GM06990 (cell line): ENCODE results near the gene TMEM163.

Experiments used
- DNase-seq: peaks from one replicate; pipeline ENCODE4 v3.0.0-alpha.2; 2011; ENCODE audit not compliant: insufficient read length; ENCODE audit errors: extremely low read depth
- H3K27me3 ChIP-seq: replicated peaks from 2 replicates; pipeline ENCODE4 v1.6.0; 2011; ENCODE audit warnings: low read length; ENCODE audit not compliant: control insufficient read depth, insufficient read depth
- H3K36me3 ChIP-seq: 2 replicates; pipeline ENCODE4 v1.5.1; 2011; ENCODE audit warnings: low read length; ENCODE audit not compliant: control insufficient read depth, insufficient read depth
- H3K4me3 ChIP-seq: replicated peaks from 2 replicates; pipeline ENCODE4 v1.5.1; 2011; ENCODE audit warnings: low read depth, mild to moderate bottlenecking, control low read depth, low read length
- TF ChIP-seq, protein P1 (sequence below): IDR thresholded peaks from 2 replicates; pipeline ENCODE4 v1.5.1; 2011; ENCODE audit warnings: low read length, control low read depth, mild to moderate bottlenecking, inconsistent platforms; ENCODE audit not compliant: insufficient read depth, poor library complexity, severe bottlenecking

The TMEM163 gene

DNA sequence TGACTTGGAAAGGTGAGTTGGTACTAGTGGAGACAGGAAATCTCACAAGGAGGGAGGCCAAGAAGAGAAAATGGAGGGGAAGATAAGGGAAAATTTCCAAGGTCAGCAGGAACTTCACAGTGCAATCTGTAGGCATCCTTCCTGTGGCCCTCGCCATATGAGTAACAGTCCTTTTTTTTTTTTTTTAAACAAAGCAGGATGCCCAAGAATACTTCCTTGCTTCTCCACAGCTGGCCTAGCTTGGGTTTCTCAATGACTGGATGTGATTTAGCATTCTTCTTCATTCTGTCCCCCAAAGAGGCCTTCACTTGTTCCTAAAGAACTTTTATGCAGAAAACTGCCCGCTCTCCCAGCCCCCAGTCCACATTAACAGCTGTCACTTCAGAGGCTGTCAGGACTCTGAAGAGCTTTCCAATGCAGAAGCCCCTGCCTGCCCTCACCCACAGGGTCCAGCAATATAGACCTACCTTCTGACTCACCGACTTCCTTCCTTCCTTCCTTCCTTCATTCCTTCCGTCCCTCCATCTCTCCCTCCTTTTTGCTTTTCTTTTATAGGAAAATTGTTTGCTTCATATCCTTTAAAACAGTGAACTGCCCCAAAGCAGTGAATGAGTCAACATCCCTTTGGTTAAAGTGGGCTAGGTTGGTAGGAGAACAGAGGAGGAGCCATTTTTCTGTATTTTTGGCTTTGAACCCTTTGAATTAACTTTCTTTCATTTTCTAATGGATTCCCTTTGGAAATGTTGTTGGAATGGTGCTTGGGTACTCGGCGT, 292.9 kb downstream of the TMEM163 start:
- TF ChIP-seq, protein P1, sequence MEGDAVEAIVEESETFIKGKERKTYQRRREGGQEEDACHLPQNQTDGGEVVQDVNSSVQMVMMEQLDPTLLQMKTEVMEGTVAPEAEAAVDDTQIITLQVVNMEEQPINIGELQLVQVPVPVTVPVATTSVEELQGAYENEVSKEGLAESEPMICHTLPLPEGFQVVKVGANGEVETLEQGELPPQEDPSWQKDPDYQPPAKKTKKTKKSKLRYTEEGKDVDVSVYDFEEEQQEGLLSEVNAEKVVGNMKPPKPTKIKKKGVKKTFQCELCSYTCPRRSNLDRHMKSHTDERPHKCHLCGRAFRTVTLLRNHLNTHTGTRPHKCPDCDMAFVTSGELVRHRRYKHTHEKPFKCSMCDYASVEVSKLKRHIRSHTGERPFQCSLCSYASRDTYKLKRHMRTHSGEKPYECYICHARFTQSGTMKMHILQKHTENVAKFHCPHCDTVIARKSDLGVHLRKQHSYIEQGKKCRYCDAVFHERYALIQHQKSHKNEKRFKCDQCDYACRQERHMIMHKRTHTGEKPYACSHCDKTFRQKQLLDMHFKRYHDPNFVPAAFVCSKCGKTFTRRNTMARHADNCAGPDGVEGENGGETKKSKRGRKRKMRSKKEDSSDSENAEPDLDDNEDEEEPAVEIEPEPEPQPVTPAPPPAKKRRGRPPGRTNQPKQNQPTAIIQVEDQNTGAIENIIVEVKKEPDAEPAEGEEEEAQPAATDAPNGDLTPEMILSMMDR: no peak
- DNase-seq: no peak
- H3K4me3 ChIP-seq: no peak overlapping the region
- no peaks in the 10 kb centered on the region for H3K27me3 ChIP-seq
- H3K36me3 ChIP-seq: peaks cover 27% of the 10 kb centered on the region

GRCh38 chr2:134421556-134422328, 297.1 kb downstream of the TMEM163 start:
- no peak overlapping the region for H3K4me3 ChIP-seq
- peaks cover 13% of the 10 kb centered on the region for H3K36me3 ChIP-seq
- H3K27me3 ChIP-seq: no peaks in the 10 kb centered on the region
- TF ChIP-seq, protein P1: no peak
- no peak for DNase-seq

DNA sequence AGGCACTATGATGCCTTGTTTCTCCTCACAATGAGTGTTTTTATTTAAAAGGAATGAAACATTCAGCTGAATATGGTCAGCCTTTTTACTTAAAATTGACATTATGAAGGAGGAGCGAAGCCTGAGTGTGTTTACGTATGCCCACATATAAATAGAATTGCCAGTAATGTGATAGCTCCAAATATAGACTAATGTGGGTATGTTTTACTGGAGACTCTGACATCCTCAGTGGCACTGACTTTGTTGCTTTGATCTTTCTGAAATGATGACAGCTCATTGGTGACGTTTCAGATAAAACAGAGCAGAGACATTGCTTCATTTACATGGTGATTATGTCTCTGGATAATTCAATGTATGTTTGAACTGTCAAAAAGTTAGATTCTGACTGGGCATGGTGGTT, 297.9 kb downstream of the TMEM163 start:
- Histone ChIP-seq H3K36me3 (peaks cover 13% of the 10 kb centered on the region), H3K27me3 (no peaks in the 10 kb centered on the region), H3K4me3 (no peak overlapping the region)
- TF ChIP-seq, protein P1: no peak
- DNase-seq: no peak

DNA sequence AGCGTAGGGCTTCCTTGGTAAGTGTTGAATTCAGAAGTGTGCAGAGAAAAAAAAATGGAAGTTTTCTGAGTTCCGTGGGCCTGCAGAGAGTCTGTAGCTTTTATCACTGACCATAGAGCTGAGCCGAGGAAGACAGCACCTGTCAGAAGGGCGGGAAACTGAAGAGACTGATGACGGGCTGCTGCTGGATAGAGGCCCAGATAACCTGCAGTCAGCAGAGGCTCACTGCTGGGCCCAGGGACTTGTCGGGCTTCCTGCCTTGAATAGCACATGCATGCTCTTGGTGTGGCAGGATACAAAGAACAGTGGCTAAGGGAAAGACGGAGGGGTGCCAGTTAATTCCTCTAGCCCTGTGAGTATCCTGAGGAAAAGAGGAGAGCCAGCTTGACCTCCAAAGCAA, 298.5 kb downstream of the TMEM163 start:
- DNase-seq: no peak
- TF ChIP-seq, protein P1: no peak
- Histone ChIP-seq H3K27me3 (no peaks in the 10 kb centered on the region), H3K4me3 (no peak overlapping the region), H3K36me3 (peaks cover 11% of the 10 kb centered on the region)

GRCh38 chr2:134417968-134418582, 300.7 kb downstream of the TMEM163 start:
- no peak for DNase-seq

More at GRCh38 chr2:134417968-134418582, 300.7 kb downstream of the TMEM163 start:
- H3K36me3 ChIP-seq: peaks cover 4% of the 10 kb centered on the region
- H3K4me3 ChIP-seq: no peak overlapping the region
- H3K27me3 ChIP-seq: no peaks in the 10 kb centered on the region
- TF ChIP-seq, protein P1: no peak
